Glutamatergic neuron (in vitro differentiated cells): Measurements from ENCODE around the gene DLST. TPM values are rescaled to one million over a fixed set of nuclear protein-coding genes. Genes with fewer than 3 reads are reported as not detected.
A peak's percentile ranks its signal among the peaks of the same experiment; 100 is the strongest.

Source experiments
- DNase-seq: peaks from one replicate; pipeline ENCODE4 v3.0.0; 2022
- H3K27ac Mint-ChIP-seq: one replicate; pipeline ENCODE4 v1.8.0; 2020; ENCODE audit warnings: mild to moderate bottlenecking, mixed read lengths, inconsistent platforms; ENCODE audit not compliant: unreplicated experiment
- H3K27me3 Mint-ChIP-seq: one replicate; pipeline ENCODE4 v1.8.0; 2020; ENCODE audit warnings: mild to moderate bottlenecking, moderate library complexity, mixed read lengths, inconsistent platforms; ENCODE audit not compliant: unreplicated experiment
- H3K36me3 Mint-ChIP-seq: one replicate; pipeline ENCODE4 v1.8.0; 2020; ENCODE audit warnings: mild to moderate bottlenecking, mixed read lengths, inconsistent platforms; ENCODE audit not compliant: unreplicated experiment
- H3K4me1 Mint-ChIP-seq: one replicate; pipeline ENCODE4 v1.8.0; 2020; ENCODE audit warnings: mild to moderate bottlenecking, low read depth, mixed read lengths, inconsistent platforms; ENCODE audit not compliant: unreplicated experiment
- H3K4me3 Mint-ChIP-seq: one replicate; pipeline ENCODE4 v1.8.0; 2020; ENCODE audit warnings: mild to moderate bottlenecking, mixed read lengths, inconsistent platforms; ENCODE audit not compliant: unreplicated experiment
- H3K9me3 Mint-ChIP-seq: one replicate; pipeline ENCODE4 v1.8.0; 2020; ENCODE audit warnings: mild to moderate bottlenecking, moderate library complexity, mixed read lengths, inconsistent platforms; ENCODE audit not compliant: unreplicated experiment
- total RNA-seq: library from RNA; stranded (reverse); fragmentation: NEBNext Ultra II Directional; extraction: Animal tissue kit (Norgen Biotek cat#: 25700); gene quantifications from one replicate; pipeline ENCODE4 v1.2.1, GENCODE V29; 2021; ENCODE audit not compliant: unreplicated experiment
- TF ChIP-seq, protein P1 (sequence below): fragments of 200-600 bp; sonication (generic); IDR thresholded peaks from one replicate; pipeline ENCODE4 v1.5.0; 2021; ENCODE audit not compliant: partially characterized antibody, unreplicated experiment

DLST gene
- total RNA-seq, 1 donor from 2014 or later: 114 TPM

DNA sequence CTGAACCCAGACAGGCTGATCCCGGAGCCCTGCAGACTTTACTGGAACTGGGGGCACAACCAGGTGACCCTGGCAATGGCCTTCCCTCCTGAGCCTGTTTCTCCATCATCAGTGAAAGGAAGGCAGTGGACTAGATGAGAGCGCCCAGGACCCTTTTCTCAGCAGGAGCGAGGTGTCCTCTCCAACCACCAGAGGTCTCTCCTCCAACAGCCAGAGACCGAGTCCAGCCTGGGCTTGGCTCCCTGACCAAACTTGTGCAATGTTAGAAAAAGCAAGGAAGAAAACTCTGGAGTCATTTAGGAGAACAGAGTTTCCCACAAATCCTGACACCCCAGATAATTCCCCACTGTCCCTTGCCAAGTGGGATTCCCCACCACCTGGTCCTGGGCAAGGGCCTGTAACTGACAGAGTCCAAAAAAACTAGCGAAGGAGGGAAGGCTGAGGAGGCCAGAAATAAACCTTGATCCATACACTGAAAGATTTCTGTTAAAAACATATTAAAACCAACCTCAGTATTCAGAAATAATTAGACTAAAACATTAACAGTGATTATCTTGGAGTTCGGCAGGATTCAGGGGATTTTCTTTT is 32.4 kb downstream of the DLST start:
- peaks cover 1% of the 10 kb centered on the region for H3K36me3 Mint-ChIP-seq
- TF ChIP-seq, protein P1, sequence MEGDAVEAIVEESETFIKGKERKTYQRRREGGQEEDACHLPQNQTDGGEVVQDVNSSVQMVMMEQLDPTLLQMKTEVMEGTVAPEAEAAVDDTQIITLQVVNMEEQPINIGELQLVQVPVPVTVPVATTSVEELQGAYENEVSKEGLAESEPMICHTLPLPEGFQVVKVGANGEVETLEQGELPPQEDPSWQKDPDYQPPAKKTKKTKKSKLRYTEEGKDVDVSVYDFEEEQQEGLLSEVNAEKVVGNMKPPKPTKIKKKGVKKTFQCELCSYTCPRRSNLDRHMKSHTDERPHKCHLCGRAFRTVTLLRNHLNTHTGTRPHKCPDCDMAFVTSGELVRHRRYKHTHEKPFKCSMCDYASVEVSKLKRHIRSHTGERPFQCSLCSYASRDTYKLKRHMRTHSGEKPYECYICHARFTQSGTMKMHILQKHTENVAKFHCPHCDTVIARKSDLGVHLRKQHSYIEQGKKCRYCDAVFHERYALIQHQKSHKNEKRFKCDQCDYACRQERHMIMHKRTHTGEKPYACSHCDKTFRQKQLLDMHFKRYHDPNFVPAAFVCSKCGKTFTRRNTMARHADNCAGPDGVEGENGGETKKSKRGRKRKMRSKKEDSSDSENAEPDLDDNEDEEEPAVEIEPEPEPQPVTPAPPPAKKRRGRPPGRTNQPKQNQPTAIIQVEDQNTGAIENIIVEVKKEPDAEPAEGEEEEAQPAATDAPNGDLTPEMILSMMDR: peak; percentile 34
- H3K27me3 Mint-ChIP-seq: peaks cover 17% of the 10 kb centered on the region
- peak overlapping the region; percentile 46 for H3K27ac Mint-ChIP-seq
- peaks cover 18% of the 10 kb centered on the region for H3K9me3 Mint-ChIP-seq
- no peak overlapping the region for H3K4me3 Mint-ChIP-seq
- H3K4me1 Mint-ChIP-seq: peaks cover 44% of the 10 kb centered on the region
- DNase-seq: peak; percentile 64

DNA sequence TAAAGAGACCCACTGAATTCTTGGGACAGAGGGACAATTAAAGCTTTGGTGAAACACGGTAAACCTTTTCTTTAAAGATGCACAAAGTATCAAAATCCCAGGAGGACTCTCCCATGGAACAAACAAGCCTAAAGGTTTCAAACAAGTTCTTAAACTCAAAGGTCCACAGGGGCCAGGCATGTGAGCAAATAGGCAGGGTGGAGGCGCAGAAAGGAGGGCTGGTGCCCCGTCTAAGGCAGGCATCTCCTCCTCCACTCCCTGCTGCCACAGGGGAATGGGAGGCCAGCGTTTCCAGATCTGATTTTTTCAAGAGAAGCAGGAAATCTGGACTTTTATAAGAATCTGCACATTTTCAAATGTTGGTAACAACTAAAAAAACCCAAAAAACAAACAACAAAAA is 33.7 kb downstream of the DLST start:
- peak overlapping the region; percentile 46 for H3K4me3 Mint-ChIP-seq

DNA sequence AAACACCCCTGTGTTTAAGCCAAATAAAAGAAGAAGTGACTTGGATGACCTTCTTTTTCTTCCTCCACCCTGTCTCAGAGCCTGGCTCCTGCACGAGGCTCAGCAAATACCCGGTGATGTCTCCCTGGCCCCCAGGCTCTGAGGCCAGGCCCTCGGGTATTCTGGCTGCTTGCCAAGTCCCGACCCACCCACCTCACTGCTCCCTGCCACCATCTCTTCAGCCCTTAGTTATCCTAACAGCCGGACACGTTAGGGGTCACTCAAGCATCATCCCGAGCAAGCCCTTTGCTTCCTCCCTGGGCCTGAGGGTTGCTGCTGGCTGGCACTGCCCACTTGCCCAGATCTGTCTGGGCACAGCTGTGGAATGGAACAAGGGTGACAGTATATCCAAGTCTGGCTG is 34.1 kb downstream of the DLST start:
- peaks cover 14% of the 10 kb centered on the region for H3K9me3 Mint-ChIP-seq
- peaks cover 16% of the 10 kb centered on the region for H3K27me3 Mint-ChIP-seq
- peak overlapping the region; percentile 46 for H3K4me3 Mint-ChIP-seq
- no peak for DNase-seq
- peak overlapping the region; percentile 93 for H3K27ac Mint-ChIP-seq
- peaks cover 50% of the 10 kb centered on the region for H3K4me1 Mint-ChIP-seq
- TF ChIP-seq, protein P1: no peak
- peaks cover 4% of the 10 kb centered on the region for H3K36me3 Mint-ChIP-seq

More for the DNA sequence above, 33.7 kb downstream of the DLST start:
- peaks cover 15% of the 10 kb centered on the region for H3K9me3 Mint-ChIP-seq
- DNase-seq: no peak
- H3K4me1 Mint-ChIP-seq: peaks cover 46% of the 10 kb centered on the region
- H3K27me3 Mint-ChIP-seq: peaks cover 15% of the 10 kb centered on the region
- TF ChIP-seq, protein P1: no peak
- peaks cover 4% of the 10 kb centered on the region for H3K36me3 Mint-ChIP-seq
- peak overlapping the region; percentile 93 for H3K27ac Mint-ChIP-seq

DNA sequence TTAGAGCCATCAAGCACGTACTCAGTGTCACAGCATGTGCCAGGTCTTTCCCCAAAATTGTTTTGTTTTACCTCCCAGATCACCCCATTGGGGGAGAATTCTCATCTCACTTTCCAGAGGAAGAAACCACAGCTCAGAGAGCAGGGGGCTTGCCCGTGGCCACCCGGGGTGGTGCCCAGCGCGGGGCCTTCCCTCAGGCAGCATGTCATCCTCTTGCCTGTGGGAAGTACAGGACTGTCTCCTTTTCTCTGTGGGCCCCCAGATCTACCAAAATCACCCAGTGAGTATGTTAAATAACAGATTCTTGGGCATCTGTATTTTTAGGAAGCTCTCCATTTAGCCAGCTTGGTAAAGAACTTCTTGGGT is 35.4 kb downstream of the DLST start:
- peaks cover 17% of the 10 kb centered on the region for H3K27me3 Mint-ChIP-seq
- H3K4me1 Mint-ChIP-seq: peaks cover 49% of the 10 kb centered on the region
- peak overlapping the region; percentile 93 for H3K27ac Mint-ChIP-seq
- peak overlapping the region; percentile 63 for H3K4me3 Mint-ChIP-seq
- H3K36me3 Mint-ChIP-seq: peaks cover 6% of the 10 kb centered on the region
- no peak for DNase-seq
- H3K9me3 Mint-ChIP-seq: peaks cover 14% of the 10 kb centered on the region
- TF ChIP-seq, protein P1: no peak

DNA sequence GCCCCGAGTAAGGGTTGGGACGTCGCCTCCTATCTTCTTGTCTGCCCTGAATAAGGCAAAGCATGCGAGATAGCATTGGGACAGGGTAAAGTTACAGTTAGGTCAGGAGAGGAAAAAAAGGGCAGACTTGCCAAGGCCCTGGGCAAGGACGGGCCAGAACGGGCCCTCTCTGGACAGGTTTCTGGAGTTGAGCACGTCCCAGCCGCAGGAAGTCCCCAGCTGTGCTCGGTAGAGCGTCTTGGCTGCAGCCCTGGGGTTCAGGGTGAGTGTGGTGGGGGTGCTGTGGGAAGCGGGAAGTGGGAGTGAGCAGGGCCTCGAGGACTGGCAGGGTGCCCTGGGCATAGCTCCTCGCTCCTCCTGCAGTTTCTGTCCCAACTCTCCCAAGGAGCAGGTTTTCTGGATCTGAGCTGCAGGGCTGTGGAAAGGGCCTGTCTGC is 35.9 kb downstream of the DLST start:
- Mint-ChIP-seq H3K4me3 (peak overlapping the region; percentile 63), H3K27me3 (peaks cover 17% of the 10 kb centered on the region), H3K4me1 (peaks cover 51% of the 10 kb centered on the region), H3K9me3 (peaks cover 14% of the 10 kb centered on the region), H3K36me3 (peaks cover 8% of the 10 kb centered on the region), H3K27ac (peak overlapping the region; percentile 93)
- DNase-seq: no peak
- TF ChIP-seq, protein P1: no peak
